Endodermal cell (in vitro differentiated cells): Measurements from ENCODE around the gene RNF186. TPM values are rescaled to one million over a fixed set of nuclear protein-coding genes. Genes with fewer than 3 reads are reported as not detected.

Experiments
- DNase-seq: peaks from one replicate; pipeline ENCODE4 v3.0.0-alpha.2; 2017
- H3K27ac ChIP-seq: 2 replicates; pipeline ENCODE4 v1.5.1; 2013; ENCODE audit warnings: mild to moderate bottlenecking, low read depth, low read length, moderate library complexity
- H3K27me3 ChIP-seq: 2 replicates; pipeline ENCODE4 v1.6.1; 2013; ENCODE audit warnings: mild to moderate bottlenecking, low read length, moderate library complexity; ENCODE audit not compliant: insufficient read depth, control insufficient read depth, poor library complexity, severe bottlenecking
- H3K36me3 ChIP-seq: 2 replicates; pipeline ENCODE4 v1.7.0; 2013; ENCODE audit warnings: mild to moderate bottlenecking, low read length, moderate library complexity; ENCODE audit not compliant: control insufficient read depth, insufficient read depth
- H3K4me1 ChIP-seq: one replicate; pipeline ENCODE4 v1.7.0; 2013; ENCODE audit warnings: low read length; ENCODE audit not compliant: control insufficient read depth, insufficient read depth
- H3K4me3 ChIP-seq: 2 replicates; pipeline ENCODE4 v1.5.1; 2013; ENCODE audit warnings: mild to moderate bottlenecking, low read length, moderate library complexity
- H3K9ac ChIP-seq: 2 replicates; pipeline ENCODE4 v1.6.1; 2013; ENCODE audit warnings: mild to moderate bottlenecking, low read length, moderate library complexity; ENCODE audit not compliant: poor library complexity, severe bottlenecking; ENCODE audit errors: extremely low read depth
- H3K9me3 ChIP-seq: 2 replicates; pipeline ENCODE4 v1.6.1; 2013; ENCODE audit warnings: mild to moderate bottlenecking, low read length, moderate library complexity; ENCODE audit not compliant: control insufficient read depth
- H3K27ac Mint-ChIP-seq: 2 replicates; pipeline ENCODE4 v1.8.0; 2020; ENCODE audit warnings: mixed read lengths
- H3K27me3 Mint-ChIP-seq: 2 replicates; pipeline ENCODE4 v1.8.0; 2021; ENCODE audit warnings: mild to moderate bottlenecking, mixed read lengths; ENCODE audit not compliant: insufficient read depth
- H3K36me3 Mint-ChIP-seq: 2 replicates; pipeline ENCODE4 v1.8.0; 2020; ENCODE audit warnings: low read depth, mixed read lengths
- H3K4me1 Mint-ChIP-seq: 2 replicates; pipeline ENCODE4 v1.8.0; 2020; ENCODE audit warnings: mixed read lengths
- H3K4me3 Mint-ChIP-seq: 2 replicates; pipeline ENCODE4 v1.8.0; 2020; ENCODE audit warnings: mild to moderate bottlenecking, moderate library complexity, mixed read lengths
- H3K9me3 Mint-ChIP-seq: 2 replicates; pipeline ENCODE4 v1.8.0; 2020; ENCODE audit warnings: mild to moderate bottlenecking, mixed read lengths
- WGBS, 2 experiments: methylation state at CpG; one replicate each; pipeline versions ENCODE4 v1.1.5 to v1.1.7; 2013; ENCODE audit warnings: missing lambda C conversion rate in 2 of 2, mixed read lengths in 1 of 2; ENCODE audit not compliant: insufficient coverage in 1 of 2, insufficient read length in 1 of 2; 5-methylcytosine and 5-hydroxymethylcytosine counted together
- total RNA-seq, 2 donors: library from RNA; stranded (reverse); fragmentation: NEBNext Ultra II Directional in 1 of 2; extraction: Animal tissue kit (Norgen Biotek cat#: 25700) in 1 of 2; gene quantifications; 2 replicates in 1 of 2; 3 replicates in 1 of 2; pipeline ENCODE4 v1.2.1, GENCODE V29; 2021
- TF ChIP-seq, protein P1 (sequence below): fragments of 200-600 bp; sonication (generic); conservative IDR thresholded peaks from 2 replicates; pipeline ENCODE4 v1.5.0; 2021; ENCODE audit warnings: antibody characterized with exemption, mild to moderate bottlenecking

RNF186 gene
- total RNA-seq, 2 donors from 2014 or later, result not detected

DNA sequence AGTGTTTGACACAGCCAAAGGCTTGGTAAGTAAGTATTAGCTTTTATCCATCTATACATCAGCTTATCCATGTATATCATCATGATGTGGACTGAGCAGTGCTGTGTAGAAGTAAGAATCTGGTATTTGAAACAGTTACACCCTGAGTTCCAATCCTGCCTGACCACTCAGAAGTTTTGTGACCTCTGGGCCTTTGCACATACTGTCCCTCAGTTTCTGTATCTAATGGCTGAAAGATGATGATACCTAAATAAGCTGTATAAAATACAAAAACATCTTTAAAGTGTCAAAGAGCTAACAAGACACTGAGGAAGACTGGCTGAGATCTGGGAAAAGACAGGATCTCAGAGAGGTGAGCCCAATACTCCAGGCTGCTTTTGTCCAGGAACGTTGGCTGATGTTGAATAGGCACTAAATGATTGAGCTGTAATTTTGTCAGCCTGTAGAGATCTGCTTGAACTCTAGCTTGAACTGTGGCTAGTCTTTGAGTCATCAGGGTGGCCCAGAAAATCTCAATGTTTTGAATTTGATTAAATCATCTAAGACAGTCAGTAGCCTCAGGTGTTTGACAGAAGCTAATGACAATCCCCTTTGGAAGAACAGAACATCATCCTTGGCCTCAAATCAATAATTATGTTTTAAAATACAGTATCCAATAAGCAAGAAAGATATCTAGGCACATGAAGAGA is 46.9 kb upstream of the RNF186 start:
- Mint-ChIP-seq H3K4me3 (no peak overlapping the region), H3K4me1 (no peaks in the 10 kb centered on the region), H3K27ac (no peak overlapping the region), H3K27me3 (peaks cover 24% of the 10 kb centered on the region), H3K9me3 (peaks cover 24% of the 10 kb centered on the region), H3K36me3 (no peaks in the 10 kb centered on the region)
- DNase-seq, result no peak
- Histone ChIP-seq H3K4me1 (no peaks in the 10 kb centered on the region), H3K27me3 (no peaks in the 10 kb centered on the region), H3K4me3 (no peak overlapping the region), H3K9ac (no peak overlapping the region), H3K27ac (no peak overlapping the region), H3K9me3 (peaks cover 15% of the 10 kb centered on the region), H3K36me3 (no peaks in the 10 kb centered on the region)
- TF ChIP-seq, protein P1, sequence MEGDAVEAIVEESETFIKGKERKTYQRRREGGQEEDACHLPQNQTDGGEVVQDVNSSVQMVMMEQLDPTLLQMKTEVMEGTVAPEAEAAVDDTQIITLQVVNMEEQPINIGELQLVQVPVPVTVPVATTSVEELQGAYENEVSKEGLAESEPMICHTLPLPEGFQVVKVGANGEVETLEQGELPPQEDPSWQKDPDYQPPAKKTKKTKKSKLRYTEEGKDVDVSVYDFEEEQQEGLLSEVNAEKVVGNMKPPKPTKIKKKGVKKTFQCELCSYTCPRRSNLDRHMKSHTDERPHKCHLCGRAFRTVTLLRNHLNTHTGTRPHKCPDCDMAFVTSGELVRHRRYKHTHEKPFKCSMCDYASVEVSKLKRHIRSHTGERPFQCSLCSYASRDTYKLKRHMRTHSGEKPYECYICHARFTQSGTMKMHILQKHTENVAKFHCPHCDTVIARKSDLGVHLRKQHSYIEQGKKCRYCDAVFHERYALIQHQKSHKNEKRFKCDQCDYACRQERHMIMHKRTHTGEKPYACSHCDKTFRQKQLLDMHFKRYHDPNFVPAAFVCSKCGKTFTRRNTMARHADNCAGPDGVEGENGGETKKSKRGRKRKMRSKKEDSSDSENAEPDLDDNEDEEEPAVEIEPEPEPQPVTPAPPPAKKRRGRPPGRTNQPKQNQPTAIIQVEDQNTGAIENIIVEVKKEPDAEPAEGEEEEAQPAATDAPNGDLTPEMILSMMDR, result no peak
- 87 to 91% methylated on average over 1 of the region's 1 CpG for WGBS, 2 experiments

DNA sequence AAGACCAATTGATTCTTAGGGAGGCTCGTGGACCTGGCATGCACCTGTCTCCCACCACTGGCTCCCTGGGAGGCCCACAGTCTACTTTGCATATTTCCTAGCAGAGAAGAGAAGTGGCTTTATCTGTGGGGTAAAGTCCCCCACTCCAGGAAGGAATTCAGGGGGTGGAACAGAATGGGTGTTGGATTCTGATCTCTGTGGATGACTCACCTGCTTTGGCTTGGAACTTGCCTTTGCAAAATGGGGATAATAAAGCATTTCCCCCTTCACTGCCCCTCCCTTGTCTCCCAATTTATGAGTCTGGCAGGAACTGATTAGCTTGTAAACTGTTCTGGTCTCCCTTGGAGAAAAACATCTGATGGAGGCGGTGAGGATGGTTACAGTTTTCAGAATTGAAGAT is 46.0 kb upstream of the RNF186 start:
- H3K27me3 Mint-ChIP-seq, result peaks cover 22% of the 10 kb centered on the region
- H3K36me3 Mint-ChIP-seq, result no peaks in the 10 kb centered on the region
- no peak overlapping the region for H3K4me3 Mint-ChIP-seq
- H3K4me3 ChIP-seq, result no peak overlapping the region
- H3K36me3 ChIP-seq, result no peaks in the 10 kb centered on the region
- H3K9me3 ChIP-seq, result peaks cover 15% of the 10 kb centered on the region
- TF ChIP-seq, protein P1, result no peak
- H3K4me1 Mint-ChIP-seq, result no peaks in the 10 kb centered on the region
- no peaks in the 10 kb centered on the region for H3K4me1 ChIP-seq
- H3K9me3 Mint-ChIP-seq, result peaks cover 24% of the 10 kb centered on the region
- 67 to 81% methylated on average over 2 of the region's 2 CpGs for WGBS, 2 experiments
- no peak overlapping the region for H3K27ac Mint-ChIP-seq
- no peaks in the 10 kb centered on the region for H3K27me3 ChIP-seq
- H3K27ac ChIP-seq, result no peak overlapping the region
- no peak for DNase-seq
- no peak overlapping the region for H3K9ac ChIP-seq

DNA sequence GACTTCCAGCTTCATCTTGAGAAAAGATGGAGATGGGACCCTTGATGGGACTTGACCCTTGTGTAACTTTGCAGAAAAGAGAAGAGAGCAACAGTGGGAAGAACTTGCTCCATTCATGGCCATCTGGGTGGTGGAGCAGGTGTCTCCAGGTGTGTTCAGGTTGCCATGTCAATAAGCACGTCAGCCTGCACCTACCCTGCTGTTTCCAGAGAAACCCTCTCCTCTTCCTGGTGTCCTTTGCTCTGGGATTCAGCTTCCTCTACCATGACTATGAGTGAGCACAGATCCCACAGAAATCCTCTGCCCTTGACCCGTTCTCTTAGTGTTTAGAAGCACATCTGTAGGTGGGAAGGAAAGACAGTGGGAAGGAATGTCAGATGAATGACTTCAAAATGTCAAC is 45.3 kb upstream of the RNF186 start:
- WGBS, 2 experiments, result 92 to 100% methylated on average over 1 to 2 of the region's 2 CpGs
- no peaks in the 10 kb centered on the region for H3K4me1 Mint-ChIP-seq
- Histone ChIP-seq H3K4me3 (no peak overlapping the region), H3K9ac (no peak overlapping the region), H3K27ac (no peak overlapping the region), H3K27me3 (no peaks in the 10 kb centered on the region), H3K4me1 (no peaks in the 10 kb centered on the region), H3K9me3 (peaks cover 15% of the 10 kb centered on the region), H3K36me3 (no peaks in the 10 kb centered on the region)
- TF ChIP-seq, protein P1, result no peak
- H3K36me3 Mint-ChIP-seq, result no peaks in the 10 kb centered on the region
- no peak overlapping the region for H3K27ac Mint-ChIP-seq
- H3K27me3 Mint-ChIP-seq, result peaks cover 23% of the 10 kb centered on the region
- H3K4me3 Mint-ChIP-seq, result no peak overlapping the region
- no peak for DNase-seq
- H3K9me3 Mint-ChIP-seq, result peaks cover 22% of the 10 kb centered on the region
